GM10248 (cell line): ENCODE measurements around the gene ZNF423.

Source experiments
- CTCF ChIA-PET: fragments of 300-600 bp; sonication (Branson Sonifier 250); formaldehyde crosslinking; extraction: SDS; loops from one replicate; lab custom pipeline; 2021; ENCODE audit warnings: antibody characterized with exemption; lab: Yijun Ruan, JAX
- POLR2A ChIA-PET: fragments of 350-650 bp; sonication (Branson Sonifier 250); formaldehyde crosslinking; extraction: SDS; loops from one replicate; lab custom pipeline; 2020; ENCODE audit warnings: antibody characterized with exemption; lab: Yijun Ruan, JAX
- DNase-seq: peaks from one replicate; pipeline ENCODE4 v3.0.0; 2012; ENCODE audit errors: extremely low spot score
- CTCF ChIP-seq: IDR thresholded peaks from 2 replicates; pipeline ENCODE4 v1.5.1; 2012; ENCODE audit warnings: mild to moderate bottlenecking, low read depth; ENCODE audit errors: extremely low read depth, missing control alignments, control extremely low read depth

ZNF423 gene

GRCh38 chr16:49649013-49649765 is 206.7 kb downstream of the ZNF423 start:
- TF ChIP-seq CTCF: no peak
- ChIA-PET POLR2A (no interaction called here), CTCF (no interaction called here)
- DNase-seq: no peak

GRCh38 chr16:49647673-49648072 is 208.2 kb downstream of the ZNF423 start:
- DNase-seq: no peak
- ChIA-PET CTCF (no interaction called here), POLR2A (no interaction called here)
- no peak for TF ChIP-seq CTCF

- no peak for DNase-seq
- ChIA-PET POLR2A (no interaction called here), CTCF (interaction anchor here (1.7 kb wide), 1 partner anchor 9 kb away, joined by 4 read pairs; no protein-coding TSS in a partner anchor)
- TF ChIP-seq CTCF: no peak
These were observed 210.6 kb downstream of the ZNF423 start for GRCh38 chr16:49645263-49645662.

- DNase-seq: no peak
- TF ChIP-seq CTCF: no peak
- ChIA-PET CTCF (interaction anchor here (1.7 kb wide), 1 partner anchor 10 kb away, joined by 4 read pairs; no protein-coding TSS in a partner anchor), POLR2A (no interaction called here)
These were observed 211.8 kb downstream of the ZNF423 start for GRCh38 chr16:49644145-49644463.

- DNase-seq: no peak
- ChIA-PET CTCF (interaction anchor here (1.7 kb wide), 1 partner anchor 10 kb away, joined by 4 read pairs; no protein-coding TSS in a partner anchor), POLR2A (no interaction called here)
- TF ChIP-seq CTCF: no peak
These were observed 212.3 kb downstream of the ZNF423 start for GRCh38 chr16:49643429-49644144.

GRCh38 chr16:49641250-49641649 is 214.7 kb downstream of the ZNF423 start:
- no peak for DNase-seq
- ChIA-PET CTCF (no interaction called here), POLR2A (no interaction called here)
- TF ChIP-seq CTCF: no peak
